SU-DHL-6 (cell line): ENCODE results near the gene CLCN1.

Experiments
- H2AFZ ChIP-seq: fragments of 200-600 bp; sonication (generic); 2 replicates; pipeline ENCODE4 v1.6.1; 2014; ENCODE audit warnings: low read depth, mild to moderate bottlenecking, moderate library complexity, mixed read lengths, antibody characterized with exemption, low read length; ENCODE audit not compliant: severe bottlenecking
- H3F3A ChIP-seq: fragments of 200-600 bp; shearing (Covaris generic); 2 replicates; pipeline ENCODE4 v1.6.0; 2016; ENCODE audit warnings: antibody characterized with exemption, mild to moderate bottlenecking; ENCODE audit not compliant: insufficient read depth
- H3K27ac ChIP-seq: fragments of 200-600 bp; sonication (generic); 2 replicates; pipeline ENCODE4 v1.5.1; 2016; ENCODE audit warnings: low read depth, mild to moderate bottlenecking, low read length, moderate library complexity, mixed read lengths
- H3K27me3 ChIP-seq: fragments of 200-600 bp; sonication (generic), shearing (Covaris generic); 2 replicates; pipeline ENCODE4 v1.6.0; 2014; ENCODE audit warnings: mild to moderate bottlenecking, low read length
- H3K36me3 ChIP-seq: fragments of 200-600 bp; sonication (generic); 2 replicates; pipeline ENCODE4 v1.6.1; 2014; ENCODE audit warnings: mild to moderate bottlenecking, low read length, mixed read lengths
- H3K4me2 ChIP-seq: fragments of 300-600, 200-600 bp; shearing (Covaris generic), sonication (generic); 2 replicates; pipeline ENCODE4 v1.6.0; 2014; ENCODE audit warnings: low read length, low read depth, mild to moderate bottlenecking; ENCODE audit not compliant: poor library complexity, severe bottlenecking
- H3K4me3 ChIP-seq: fragments of 200-600 bp; sonication (generic); 2 replicates; pipeline ENCODE4 v1.5.1; 2014; ENCODE audit warnings: antibody characterized with exemption, low read length, mild to moderate bottlenecking, mixed read lengths; ENCODE audit not compliant: insufficient read depth, poor library complexity, severe bottlenecking
- H3K79me2 ChIP-seq: fragments of 200-600 bp; sonication (generic); 2 replicates; pipeline ENCODE4 v1.6.1; 2014; ENCODE audit warnings: mild to moderate bottlenecking, low read length, moderate library complexity; ENCODE audit not compliant: insufficient read depth
- H3K9ac ChIP-seq: fragments of 200-600 bp; sonication (generic); 2 replicates; pipeline ENCODE4 v1.7.0; 2014; ENCODE audit warnings: mild to moderate bottlenecking, low read length
- H3K9me2 ChIP-seq: fragments of 200-600 bp; sonication (generic); replicated peaks from 2 replicates; pipeline ENCODE4 v1.6.1; 2014; ENCODE audit warnings: low read length; ENCODE audit not compliant: insufficient read depth
- H3K9me3 ChIP-seq: fragments of 200-600 bp; sonication (generic); 2 replicates; pipeline ENCODE4 v1.6.1; 2014; ENCODE audit warnings: low read length, mixed read lengths; ENCODE audit not compliant: insufficient read depth
- H4K20me1 ChIP-seq: fragments of 200-600 bp; sonication (generic); 2 replicates; pipeline ENCODE4 v1.6.1; 2014; ENCODE audit warnings: low read depth, mild to moderate bottlenecking, antibody characterized with exemption, low read length, moderate library complexity, mixed read lengths
- EZH2phosphoT487 ChIP-seq: fragments of 200-600 bp; sonication (generic), shearing (Covaris generic); conservative IDR thresholded peaks from 2 replicates; pipeline ENCODE4 v1.6.1; 2018; ENCODE audit warnings: mild to moderate bottlenecking, antibody characterized with exemption, low read length, moderate library complexity, mixed read lengths
- TF ChIP-seq, protein P1 (sequence below): fragments of 200-600 bp; sonication (generic); IDR thresholded peaks from one replicate; pipeline ENCODE4 v1.5.1; 2017; ENCODE audit warnings: antibody characterized with exemption, mild to moderate bottlenecking, low read length, moderate library complexity; ENCODE audit not compliant: insufficient read depth, poor library complexity, severe bottlenecking

CLCN1 gene

GRCh38 chr7:143395187-143396149, 79.6 kb downstream of the CLCN1 start:
- H3K9me3 ChIP-seq, result no peaks in the 10 kb centered on the region
- no peak overlapping the region for H3K27ac ChIP-seq
- H3K9me2 ChIP-seq, result no peaks in the 10 kb centered on the region
- no peaks in the 10 kb centered on the region for H3K27me3 ChIP-seq
- no peak overlapping the region for H3K4me2 ChIP-seq
- H2AFZ ChIP-seq, result no peak overlapping the region
- TF ChIP-seq EZH2phosphoT487, result no peak
- TF ChIP-seq, protein P1, sequence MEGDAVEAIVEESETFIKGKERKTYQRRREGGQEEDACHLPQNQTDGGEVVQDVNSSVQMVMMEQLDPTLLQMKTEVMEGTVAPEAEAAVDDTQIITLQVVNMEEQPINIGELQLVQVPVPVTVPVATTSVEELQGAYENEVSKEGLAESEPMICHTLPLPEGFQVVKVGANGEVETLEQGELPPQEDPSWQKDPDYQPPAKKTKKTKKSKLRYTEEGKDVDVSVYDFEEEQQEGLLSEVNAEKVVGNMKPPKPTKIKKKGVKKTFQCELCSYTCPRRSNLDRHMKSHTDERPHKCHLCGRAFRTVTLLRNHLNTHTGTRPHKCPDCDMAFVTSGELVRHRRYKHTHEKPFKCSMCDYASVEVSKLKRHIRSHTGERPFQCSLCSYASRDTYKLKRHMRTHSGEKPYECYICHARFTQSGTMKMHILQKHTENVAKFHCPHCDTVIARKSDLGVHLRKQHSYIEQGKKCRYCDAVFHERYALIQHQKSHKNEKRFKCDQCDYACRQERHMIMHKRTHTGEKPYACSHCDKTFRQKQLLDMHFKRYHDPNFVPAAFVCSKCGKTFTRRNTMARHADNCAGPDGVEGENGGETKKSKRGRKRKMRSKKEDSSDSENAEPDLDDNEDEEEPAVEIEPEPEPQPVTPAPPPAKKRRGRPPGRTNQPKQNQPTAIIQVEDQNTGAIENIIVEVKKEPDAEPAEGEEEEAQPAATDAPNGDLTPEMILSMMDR, result no peak
- no peaks in the 10 kb centered on the region for H3F3A ChIP-seq
- no peaks in the 10 kb centered on the region for H3K79me2 ChIP-seq
- no peaks in the 10 kb centered on the region for H4K20me1 ChIP-seq
- H3K36me3 ChIP-seq, result no peaks in the 10 kb centered on the region
- H3K9ac ChIP-seq, result no peak overlapping the region
- no peak overlapping the region for H3K4me3 ChIP-seq

- Histone ChIP-seq H3K9ac (no peak overlapping the region), H3K4me3 (no peak overlapping the region), H3K79me2 (no peaks in the 10 kb centered on the region), H3K36me3 (no peaks in the 10 kb centered on the region), H3K9me2 (no peaks in the 10 kb centered on the region), H3K27me3 (no peaks in the 10 kb centered on the region), H4K20me1 (no peaks in the 10 kb centered on the region), H3K27ac (no peak overlapping the region), H2AFZ (no peak overlapping the region), H3K9me3 (no peaks in the 10 kb centered on the region), H3K4me2 (no peak overlapping the region), H3F3A (no peaks in the 10 kb centered on the region)
- TF ChIP-seq EZH2phosphoT487, result no peak
- TF ChIP-seq, protein P1, result no peak
These were observed 80.3 kb downstream of the CLCN1 start for GRCh38 chr7:143396182-143396581.

DNA sequence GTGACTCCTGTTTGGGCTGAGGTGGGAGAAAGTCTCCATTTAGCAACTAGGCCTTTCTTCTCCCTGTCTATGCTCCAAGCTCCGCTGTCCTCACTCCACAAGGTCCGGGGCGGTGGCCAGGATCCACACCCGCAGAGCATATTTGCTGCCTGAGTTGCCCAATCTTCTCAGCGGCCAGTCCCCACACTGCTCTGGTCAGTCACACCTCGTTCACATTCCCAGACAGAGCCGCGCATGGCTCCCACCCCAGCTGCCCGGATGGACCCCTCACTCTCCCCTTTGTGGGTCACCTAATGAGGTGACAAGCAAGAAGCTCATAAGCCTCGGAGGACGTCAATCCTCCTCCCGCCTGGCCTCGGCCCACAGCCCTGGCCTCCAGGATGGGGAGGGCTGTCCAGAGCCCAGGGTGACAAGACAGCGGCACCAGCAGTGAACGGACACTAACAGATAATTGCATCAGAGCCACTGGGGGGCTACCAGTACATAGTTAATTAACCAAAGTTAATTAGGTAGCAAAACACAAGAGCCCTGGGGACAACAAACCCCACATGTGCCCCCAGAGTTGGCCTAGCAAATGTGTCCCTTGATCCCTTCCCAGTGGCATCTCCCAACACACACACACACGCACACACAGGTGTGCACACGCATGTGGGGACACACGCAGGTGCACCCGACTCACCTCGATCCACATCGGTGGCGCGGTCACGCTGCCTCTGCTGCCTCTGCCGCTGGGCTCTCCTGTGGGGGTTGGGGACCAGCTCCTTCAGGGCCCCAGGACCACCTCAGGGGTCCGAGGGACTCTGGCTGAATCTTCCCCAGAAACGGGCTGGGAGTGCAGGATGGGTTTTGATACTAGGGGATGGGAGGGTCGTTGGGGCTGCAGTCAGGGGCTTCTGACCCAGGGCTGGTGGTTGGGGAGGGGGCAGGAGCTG, 81.0 kb downstream of the CLCN1 start:
- no peaks in the 10 kb centered on the region for H3K9me2 ChIP-seq
- no peaks in the 10 kb centered on the region for H4K20me1 ChIP-seq
- H3K9ac ChIP-seq, result no peak overlapping the region
- no peaks in the 10 kb centered on the region for H3K36me3 ChIP-seq
- no peak overlapping the region for H2AFZ ChIP-seq
- H3K27me3 ChIP-seq, result no peaks in the 10 kb centered on the region
- no peak for TF ChIP-seq EZH2phosphoT487
- TF ChIP-seq, protein P1, result no peak
- no peaks in the 10 kb centered on the region for H3K9me3 ChIP-seq
- no peak overlapping the region for H3K4me2 ChIP-seq
- no peak overlapping the region for H3K27ac ChIP-seq
- H3F3A ChIP-seq, result no peaks in the 10 kb centered on the region
- no peak overlapping the region for H3K4me3 ChIP-seq
- H3K79me2 ChIP-seq, result no peaks in the 10 kb centered on the region
